GM18526 (cell line): ENCODE results near the gene PCDHGA8.

Experiments used
- POLR2A ChIP-seq: IDR thresholded peaks from 3 replicates; pipeline ENCODE4 v1.6.1; 2011; ENCODE audit not compliant: insufficient read length; ENCODE audit errors: extremely low read depth

The PCDHGA8 gene

GRCh38 chr5:141392429-141393198 lies at the start of gene PCDHGA8:
TSS of gene PCDHGA8 (plus strand) at chr5:141392633. CDS start at chr5:141392814, 181 bp downstream.
- no peak for TF ChIP-seq POLR2A

- TF ChIP-seq POLR2A = no peak
Observed at GRCh38 chr5:141342773-141343172, 49.7 kb upstream of the PCDHGA8 start.

GRCh38 chr5:141343242-141343952 lies 49.0 kb upstream of the PCDHGA8 start, which contains the start of gene PCDHGA3:
TSS of gene PCDHGA3 (plus strand) at chr5:141343829. CDS start at chr5:141344034, 205 bp downstream.
- no peak for TF ChIP-seq POLR2A

- no peak for TF ChIP-seq POLR2A
Observed at GRCh38 chr5:141343953-141344463, 48.4 kb upstream of the PCDHGA8 start.

GRCh38 chr5:141345327-141345726 lies 47.1 kb upstream of the PCDHGA8 start:
- TF ChIP-seq POLR2A = no peak

- no peak for TF ChIP-seq POLR2A
Observed at GRCh38 chr5:141349917-141350619, 42.4 kb upstream of the PCDHGA8 start, which contains the start of gene PCDHGB1. TSS of gene PCDHGB1 (plus strand) at chr5:141350099. CDS start at chr5:141350261, 162 bp downstream.

- TF ChIP-seq POLR2A = no peak
Observed at GRCh38 chr5:141351591-141351990, 40.8 kb upstream of the PCDHGA8 start.

GRCh38 chr5:141354900-141355469 lies 37.4 kb upstream of the PCDHGA8 start, which contains the start of gene PCDHGA4:
TSS of gene PCDHGA4 (plus strand) at chr5:141355021. CDS start at chr5:141355108, 87 bp downstream.
- TF ChIP-seq POLR2A = no peak

- no peak for TF ChIP-seq POLR2A
Observed at GRCh38 chr5:141355641-141356040, 36.8 kb upstream of the PCDHGA8 start.

GRCh38 chr5:141356133-141356532 lies 36.3 kb upstream of the PCDHGA8 start:
- no peak for TF ChIP-seq POLR2A

GRCh38 chr5:141356950-141357349 lies 35.5 kb upstream of the PCDHGA8 start:
- no peak for TF ChIP-seq POLR2A

GRCh38 chr5:141359790-141360426 lies 32.5 kb upstream of the PCDHGA8 start, which contains the start of gene PCDHGB2:
TSS of gene PCDHGB2 (plus strand) at chr5:141359994. CDS start at chr5:141360136, 142 bp downstream.
- no peak for TF ChIP-seq POLR2A

- no peak for TF ChIP-seq POLR2A
Observed at GRCh38 chr5:141360685-141361084, 31.7 kb upstream of the PCDHGA8 start.

- TF ChIP-seq POLR2A = no peak
Observed at GRCh38 chr5:141362719-141363118, 29.7 kb upstream of the PCDHGA8 start.
